Suprapubic skin (tissue), 4 donors: ENCODE data around the gene PDE8A. TPM values are rescaled to one million over a fixed set of nuclear protein-coding genes. Genes with fewer than 3 reads are reported as not detected.

Source experiments
- DNase-seq, 2 donors: peaks; one replicate each; pipeline ENCODE4 v3.0.0-alpha.2; 2019; ENCODE audit warnings: low spot score in 2 of 2
- H3K27ac ChIP-seq: fragments of 200-600 bp; sonication (generic); one replicate; pipeline ENCODE4 v1.5.1; 2019
- H3K27me3 ChIP-seq: fragments of 200-600 bp; sonication (generic); one replicate; pipeline ENCODE4 v1.5.1; 2019
- H3K36me3 ChIP-seq: fragments of 200-600 bp; sonication (generic); one replicate; pipeline ENCODE4 v1.5.1; 2019
- H3K4me1 ChIP-seq: fragments of 200-600 bp; sonication (generic); one replicate; pipeline ENCODE4 v1.5.1; 2019
- H3K4me3 ChIP-seq: fragments of 200-600 bp; sonication (generic); one replicate; pipeline ENCODE4 v1.5.1; 2019; ENCODE audit warnings: mild to moderate bottlenecking
- H3K9me3 ChIP-seq: fragments of 200-600 bp; sonication (generic); one replicate; pipeline ENCODE4 v1.5.1; 2019
- CTCF ChIP-seq, 2 donors: fragments of 200-600 bp in 1 of 2; fragments of 450-650 bp in 1 of 2; sonication (generic) in 1 of 2; IDR thresholded peaks; one replicate each; pipeline ENCODE4 v1.5.1; 2016 to 2019; ENCODE audit warnings: antibody characterized with exemption in 2 of 2, mild to moderate bottlenecking in 1 of 2, moderate library complexity in 1 of 2
- EP300 ChIP-seq: sonication (generic); formaldehyde crosslinking; IDR thresholded peaks from one replicate; pipeline ENCODE4 v1.6.1; 2017; ENCODE audit warnings: antibody characterized with exemption
- POLR2A ChIP-seq, 2 donors: fragments of 450-650 bp; IDR thresholded peaks; one replicate each; pipeline ENCODE4 v1.6.1; 2017; ENCODE audit warnings: antibody characterized with exemption in 2 of 2, mild to moderate bottlenecking in 2 of 2, moderate library complexity in 2 of 2
- POLR2AphosphoS5 ChIP-seq, 3 donors: sonication (generic); formaldehyde crosslinking; IDR thresholded peaks; one replicate each; pipeline ENCODE4 v1.6.1; 2017; ENCODE audit warnings: antibody characterized with exemption in 3 of 3
- WGBS: methylation state at CpG from one replicate; pipeline ENCODE4 v1.1.5; 2018; 5-methylcytosine and 5-hydroxymethylcytosine counted together
- total RNA-seq, 4 donors: library from RNA; depleted of rRNA; stranded (reverse); fragments of >200 nt; gene quantifications; one replicate each; pipeline ENCODE4 v1.1.0, GENCODE V29; 2016

PDE8A gene
- total RNA-seq, 4 donors from 2014 or later, result 15.3 to 48.5 (median 19.0) TPM

GRCh38 chr15:84942456-84942855 lies 39.2 kb upstream of the PDE8A start:
- no peak overlapping the region for H3K27ac ChIP-seq
- H3K4me3 ChIP-seq, result no peak overlapping the region
- no peaks in the 10 kb centered on the region for H3K27me3 ChIP-seq
- TF ChIP-seq CTCF (IDR thresholded peaks at IDR 0.05) (no peak), POLR2A (IDR thresholded peaks at IDR 0.05) (no peak), EP300 (no peak), POLR2AphosphoS5 (IDR thresholded peaks at IDR 0.05) (no peak)
- 96% methylated on average over 2 of the region's 2 CpGs for WGBS
- H3K9me3 ChIP-seq, result no peaks in the 10 kb centered on the region
- no peaks in the 10 kb centered on the region for H3K4me1 ChIP-seq
- DNase-seq, result no peak
- H3K36me3 ChIP-seq, result no peaks in the 10 kb centered on the region

GRCh38 chr15:84944311-84944710 lies 37.3 kb upstream of the PDE8A start:
- Histone ChIP-seq H3K9me3 (no peaks in the 10 kb centered on the region), H3K27ac (no peak overlapping the region), H3K4me3 (no peak overlapping the region), H3K36me3 (no peaks in the 10 kb centered on the region), H3K4me1 (no peaks in the 10 kb centered on the region), H3K27me3 (no peaks in the 10 kb centered on the region)
- 84% methylated on average over 8 of the region's 10 CpGs for WGBS
- DNase-seq, result no peak
- TF ChIP-seq EP300 (no peak), POLR2AphosphoS5 (IDR thresholded peaks at IDR 0.05) (no peak), CTCF (IDR thresholded peaks at IDR 0.05) (no peak), POLR2A (IDR thresholded peaks at IDR 0.05) (no peak)

GRCh38 chr15:84944861-84945260 lies 36.8 kb upstream of the PDE8A start:
- no peak for TF ChIP-seq POLR2AphosphoS5 (IDR thresholded peaks at IDR 0.05)
- TF ChIP-seq POLR2A (IDR thresholded peaks at IDR 0.05), result no peak
- TF ChIP-seq EP300, result no peak
- TF ChIP-seq CTCF (IDR thresholded peaks at IDR 0.05), result no peak
- H3K4me1 ChIP-seq, result peaks cover 1% of the 10 kb centered on the region
- no peaks in the 10 kb centered on the region for H3K27me3 ChIP-seq
- no peak for DNase-seq
- no peak overlapping the region for H3K4me3 ChIP-seq
- WGBS, result 91% methylated on average over 11 of the region's 11 CpGs
- H3K36me3 ChIP-seq, result no peaks in the 10 kb centered on the region
- H3K27ac ChIP-seq, result no peak overlapping the region
- no peaks in the 10 kb centered on the region for H3K9me3 ChIP-seq

- Histone ChIP-seq H3K4me1 (peaks cover 3% of the 10 kb centered on the region), H3K36me3 (no peaks in the 10 kb centered on the region), H3K27me3 (no peaks in the 10 kb centered on the region), H3K4me3 (no peak overlapping the region), H3K9me3 (no peaks in the 10 kb centered on the region), H3K27ac (no peak overlapping the region)
- DNase-seq, result no peak
- WGBS, result 82% methylated on average over 5 of the region's 5 CpGs
- TF ChIP-seq POLR2AphosphoS5 (IDR thresholded peaks at IDR 0.05) (no peak), CTCF (IDR thresholded peaks at IDR 0.05) (no peak), EP300 (no peak), POLR2A (IDR thresholded peaks at IDR 0.05) (no peak)
Observed at GRCh38 chr15:84946772-84947489, 34.7 kb upstream of the PDE8A start.

- no peak overlapping the region for H3K4me3 ChIP-seq
- DNase-seq, result no peak
- peaks cover 3% of the 10 kb centered on the region for H3K4me1 ChIP-seq
- no peaks in the 10 kb centered on the region for H3K27me3 ChIP-seq
- 69% methylated on average over 4 of the region's 4 CpGs for WGBS
- peak overlapping the region; percentile 65 for H3K27ac ChIP-seq
- no peaks in the 10 kb centered on the region for H3K36me3 ChIP-seq
- TF ChIP-seq POLR2A (IDR thresholded peaks at IDR 0.05) (no peak), EP300 (no peak), POLR2AphosphoS5 (IDR thresholded peaks at IDR 0.05) (no peak), CTCF (IDR thresholded peaks at IDR 0.05) (no peak)
- H3K9me3 ChIP-seq, result no peaks in the 10 kb centered on the region
Observed at GRCh38 chr15:84947947-84948830, 33.5 kb upstream of the PDE8A start.
